Thyroid gland (tissue), 4 donors: ENCODE results near the gene PACS2.

Experiments used
- CTCF ChIP-seq, 6 experiments: fragments of 200-600 bp in 3 of 6; fragments of 450-650 bp in 3 of 6; sonication (generic) in 3 of 6; IDR thresholded peaks; one replicate each; pipeline ENCODE4 v1.5.1; 2016 to 2019; ENCODE audit warnings: antibody characterized with exemption in 6 of 6, mild to moderate bottlenecking in 2 of 6, inconsistent platforms in 1 of 6, moderate library complexity in 1 of 6
- POLR2A ChIP-seq, 2 donors: fragments of 450-650 bp; IDR thresholded peaks; one replicate each; pipeline ENCODE4 v1.6.1; 2017; ENCODE audit warnings: antibody characterized with exemption in 2 of 2, mild to moderate bottlenecking in 2 of 2, moderate library complexity in 1 of 2

- TF ChIP-seq CTCF (IDR thresholded peaks at IDR 0.05), result no peak
- peak in 1 of 2 donors; percentile 17 for TF ChIP-seq POLR2A (IDR thresholded peaks at IDR 0.05)
Observed at GRCh38 chr14:105315211-105315721, 718 bp downstream of the PACS2 start.
